ENCODE data around the gene METTL8. TPM values are rescaled to one million over a fixed set of nuclear protein-coding genes. Genes with fewer than 3 reads are reported as not detected.
"Not testable (repeated sequence)": the region's sequence is repeated elsewhere in the genome, so short reads cannot be mapped to it uniquely, and the experiment has no call there.

The METTL8 gene
- total RNA-seq, 2 donors from 2014 or later = 16.0 to 35.6 TPM

DNA sequence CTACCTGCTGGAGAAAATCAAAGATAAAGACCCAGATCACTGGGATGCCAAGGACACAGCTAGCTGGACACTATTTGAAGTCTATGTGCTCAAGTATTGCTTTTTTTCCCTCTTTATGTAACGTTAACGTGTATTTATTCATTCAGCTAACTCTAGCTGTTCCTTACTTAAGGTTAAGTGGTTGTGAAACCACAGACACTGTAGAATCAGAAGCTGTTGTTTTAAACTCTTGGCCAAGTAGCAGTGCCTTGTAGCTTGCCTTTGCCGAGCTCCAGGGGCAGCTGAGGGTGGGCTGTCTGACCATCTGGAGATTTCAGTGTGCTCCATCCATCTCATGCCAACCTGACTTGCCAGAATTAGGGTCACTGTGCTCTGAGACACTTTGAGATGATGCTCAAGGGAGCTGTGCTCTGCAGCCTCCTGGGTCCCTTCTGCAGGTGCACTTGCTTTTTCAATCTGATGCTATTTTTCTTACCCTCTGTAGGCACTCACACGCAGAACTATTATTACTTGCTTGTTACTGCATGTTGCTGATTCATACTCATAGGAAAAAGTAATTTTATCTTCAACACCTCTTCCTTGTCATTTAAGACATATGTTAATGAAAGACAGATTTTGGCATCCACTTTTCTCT is 116.2 kb downstream of the METTL8 start:
- peaks cover 22 to 44% of the 10 kb centered on the region in 2 donors for H3K4me1 Mint-ChIP-seq (ENCODE audit: low read depth in 2 of 2)
- no peaks in the 10 kb centered on the region for H3K9me3 Mint-ChIP-seq
- H3K27me3 Mint-ChIP-seq = no peaks in the 10 kb centered on the region
- ATAC-seq = peak; percentile 38 to 63
- peak overlapping the region; percentile 87 for H3K4me3 Mint-ChIP-seq
- peak overlapping the region; percentile 85 to 87 for H3K27ac Mint-ChIP-seq
- DNase-seq (ENCODE audit: low spot score) = no peak
- H3K36me3 Mint-ChIP-seq = no peaks in the 10 kb centered on the region

DNA sequence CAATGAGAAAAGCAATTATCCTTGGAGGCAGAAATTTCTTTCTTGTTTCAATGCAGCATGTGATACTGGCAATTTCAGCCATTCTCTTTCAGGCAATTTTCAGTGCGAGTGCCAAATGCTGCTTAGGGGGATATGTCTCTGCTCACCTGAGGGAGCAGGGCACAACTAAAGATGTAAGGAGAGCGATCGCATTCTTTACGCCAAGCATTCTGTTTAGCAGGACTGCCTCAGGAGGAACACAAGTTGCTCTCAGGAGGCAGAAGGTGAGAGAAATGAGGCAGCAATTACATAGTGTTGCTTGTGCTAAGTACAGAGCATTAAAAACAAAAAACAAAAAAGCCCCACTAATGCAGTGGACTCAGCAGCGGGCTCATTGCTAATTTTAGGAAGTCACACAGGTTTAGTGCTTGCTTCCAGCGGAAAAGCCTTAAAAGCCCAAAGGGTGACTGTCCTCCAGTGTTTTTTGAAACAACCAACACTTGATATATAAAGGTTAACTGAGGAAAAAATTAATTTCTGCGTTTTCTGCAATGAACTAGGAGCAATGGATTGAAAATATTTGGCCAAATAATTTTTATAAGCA is 116.9 kb downstream of the METTL8 start:
- Mint-ChIP-seq H3K4me3 (no peak overlapping the region), H3K4me1 (ENCODE audit: low read depth in 2 of 2) (peaks cover 22 to 44% of the 10 kb centered on the region in 2 donors)
- no peak for DNase-seq (ENCODE audit: low spot score)

DNA sequence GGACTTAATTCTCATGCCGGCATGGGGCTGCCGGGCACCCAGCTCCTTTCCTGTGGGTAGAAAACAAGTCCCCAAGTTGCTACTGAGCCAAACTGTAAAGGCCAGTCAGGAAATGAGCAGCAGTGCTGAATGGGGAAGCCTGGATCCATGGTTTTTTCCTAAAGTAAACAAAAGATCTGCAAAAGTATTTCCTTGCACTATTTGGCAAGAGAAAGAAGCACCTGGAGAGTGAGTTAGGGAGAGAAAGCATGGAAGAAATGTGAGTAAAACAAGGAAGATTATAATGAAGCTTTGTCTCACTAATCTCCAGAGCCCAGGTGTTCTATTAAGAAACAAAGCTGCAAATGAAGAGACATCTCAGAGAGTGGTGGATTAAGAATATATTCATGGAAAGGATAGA is 117.6 kb downstream of the METTL8 start:
- Mint-ChIP-seq H3K27me3 (no peaks in the 10 kb centered on the region), H3K4me3 (no peak overlapping the region), H3K36me3 (peaks cover 9% of the 10 kb centered on the region), H3K9me3 (peaks cover 7% of the 10 kb centered on the region), H3K27ac (no peak overlapping the region), H3K4me1 (ENCODE audit: low read depth in 2 of 2) (peaks cover 21 to 42% of the 10 kb centered on the region in 2 donors)
- no peak for DNase-seq (ENCODE audit: low spot score)
- ATAC-seq = no peak

More for the DNA sequence above, 116.9 kb downstream of the METTL8 start:
- Mint-ChIP-seq H3K9me3 (peaks cover 2% of the 10 kb centered on the region), H3K36me3 (peaks cover 2% of the 10 kb centered on the region), H3K27me3 (no peaks in the 10 kb centered on the region), H3K27ac (no peak overlapping the region)
- no peak for ATAC-seq

DNA sequence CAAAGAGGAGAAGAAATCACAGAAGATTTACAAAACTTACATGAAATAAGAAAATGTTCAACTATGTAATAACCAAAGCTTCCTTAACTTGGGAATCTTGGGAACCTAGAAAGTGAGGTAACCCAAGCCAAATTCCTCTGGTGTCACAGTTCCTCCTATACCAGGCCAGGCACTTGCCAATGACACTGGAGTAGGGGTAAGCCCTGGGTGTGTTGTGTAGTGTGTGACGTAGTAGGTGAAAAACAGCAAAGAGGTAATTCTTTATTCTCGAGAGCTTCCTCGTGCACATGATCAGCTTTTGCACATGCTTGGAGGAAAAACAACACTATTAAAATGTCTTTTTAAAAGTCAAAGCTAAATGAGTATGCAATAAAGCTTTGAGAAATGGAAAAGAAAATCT is 118.0 kb downstream of the METTL8 start:
- H3K27me3 Mint-ChIP-seq = no peaks in the 10 kb centered on the region
- no peak overlapping the region for H3K4me3 Mint-ChIP-seq
- ATAC-seq = no peak
- H3K4me1 Mint-ChIP-seq (ENCODE audit: low read depth in 2 of 2) = peaks cover 17 to 37% of the 10 kb centered on the region in 2 donors
- H3K9me3 Mint-ChIP-seq = peaks cover 10% of the 10 kb centered on the region
- DNase-seq (ENCODE audit: low spot score) = no peak
- H3K27ac Mint-ChIP-seq = no peak overlapping the region
- peaks cover 13% of the 10 kb centered on the region for H3K36me3 Mint-ChIP-seq

DNA sequence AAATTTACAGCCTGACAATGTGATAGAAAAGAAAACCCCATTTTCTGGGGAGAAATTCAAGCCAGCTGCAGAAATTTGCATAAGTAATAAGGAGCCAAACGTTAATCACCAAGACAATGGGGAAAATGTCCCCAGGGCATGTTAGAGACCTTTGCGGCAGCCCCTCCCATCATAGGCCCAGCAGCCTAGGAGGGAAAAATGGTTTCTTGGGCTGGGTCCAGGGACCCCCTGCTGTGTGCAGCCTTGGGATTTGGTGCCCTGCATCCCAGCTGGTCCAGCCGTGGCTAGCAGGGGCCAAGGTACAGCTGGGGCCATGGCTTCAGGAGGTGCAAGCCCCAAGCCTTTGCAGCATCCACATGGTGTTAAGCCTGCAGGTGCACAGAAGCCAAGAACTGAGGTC is 121.6 kb downstream of the METTL8 start:
- H3K27ac Mint-ChIP-seq; ATAC-seq; DNase-seq (ENCODE audit: low spot score); H3K4me3 Mint-ChIP-seq; H3K27me3 Mint-ChIP-seq; H3K4me1 Mint-ChIP-seq (ENCODE audit: low read depth in 2 of 2): not testable (repeated sequence)
- H3K9me3 Mint-ChIP-seq = peaks cover 11% of the 10 kb centered on the region
- peaks cover 15% of the 10 kb centered on the region for H3K36me3 Mint-ChIP-seq

DNA sequence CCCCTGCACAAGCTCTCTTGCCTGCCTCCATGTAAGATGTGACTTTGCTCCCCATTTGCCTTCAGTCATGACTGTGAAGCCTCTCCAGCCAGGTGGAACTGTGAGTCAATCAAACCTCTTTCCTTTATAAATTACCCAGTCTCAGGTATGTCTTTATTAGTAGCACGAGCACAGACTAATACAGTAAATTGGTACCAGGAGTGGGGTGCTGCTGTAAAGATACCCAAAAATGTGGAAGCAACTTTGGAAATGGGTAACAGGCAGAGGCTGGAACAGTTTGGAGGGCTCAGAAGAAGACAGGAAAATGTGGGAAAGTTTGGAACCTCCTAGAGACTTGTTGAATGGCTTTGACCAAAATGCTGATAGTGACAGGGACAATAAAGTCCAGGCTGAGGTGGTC is 122.2 kb downstream of the METTL8 start:
- not testable (repeated sequence) for DNase-seq (ENCODE audit: low spot score); H3K27ac Mint-ChIP-seq; H3K27me3 Mint-ChIP-seq; H3K4me3 Mint-ChIP-seq; ATAC-seq; H3K4me1 Mint-ChIP-seq (ENCODE audit: low read depth in 2 of 2)
- Mint-ChIP-seq H3K9me3 (peaks cover 11% of the 10 kb centered on the region), H3K36me3 (peaks cover 15% of the 10 kb centered on the region)

DNA sequence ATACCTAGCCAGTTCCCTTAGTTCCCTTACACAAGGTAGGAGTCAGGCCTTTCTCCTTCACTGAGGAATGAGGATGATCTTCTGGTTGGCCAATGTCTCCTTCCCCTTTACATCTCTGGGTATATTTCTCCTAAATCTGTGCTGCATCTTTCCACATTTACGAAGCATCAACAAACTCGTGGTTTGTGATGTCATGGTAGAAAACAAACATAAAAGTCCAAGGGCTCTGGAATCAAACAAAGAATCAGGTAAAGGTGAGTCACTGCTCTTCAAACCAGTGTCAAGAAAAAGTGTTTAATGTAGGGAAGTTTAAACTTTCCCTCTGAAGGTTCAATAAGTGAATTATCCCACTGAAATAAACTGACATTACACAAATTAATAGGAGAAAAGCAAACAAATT is 122.9 kb downstream of the METTL8 start:
- Mint-ChIP-seq H3K4me1 (ENCODE audit: low read depth in 2 of 2) (no peaks in the 10 kb centered on the region), H3K4me3 (no peak overlapping the region), H3K9me3 (peaks cover 11% of the 10 kb centered on the region), H3K27me3 (no peaks in the 10 kb centered on the region), H3K36me3 (peaks cover 15% of the 10 kb centered on the region), H3K27ac (no peak overlapping the region)
- DNase-seq (ENCODE audit: low spot score) (no peak), ATAC-seq (no peak)

DNA sequence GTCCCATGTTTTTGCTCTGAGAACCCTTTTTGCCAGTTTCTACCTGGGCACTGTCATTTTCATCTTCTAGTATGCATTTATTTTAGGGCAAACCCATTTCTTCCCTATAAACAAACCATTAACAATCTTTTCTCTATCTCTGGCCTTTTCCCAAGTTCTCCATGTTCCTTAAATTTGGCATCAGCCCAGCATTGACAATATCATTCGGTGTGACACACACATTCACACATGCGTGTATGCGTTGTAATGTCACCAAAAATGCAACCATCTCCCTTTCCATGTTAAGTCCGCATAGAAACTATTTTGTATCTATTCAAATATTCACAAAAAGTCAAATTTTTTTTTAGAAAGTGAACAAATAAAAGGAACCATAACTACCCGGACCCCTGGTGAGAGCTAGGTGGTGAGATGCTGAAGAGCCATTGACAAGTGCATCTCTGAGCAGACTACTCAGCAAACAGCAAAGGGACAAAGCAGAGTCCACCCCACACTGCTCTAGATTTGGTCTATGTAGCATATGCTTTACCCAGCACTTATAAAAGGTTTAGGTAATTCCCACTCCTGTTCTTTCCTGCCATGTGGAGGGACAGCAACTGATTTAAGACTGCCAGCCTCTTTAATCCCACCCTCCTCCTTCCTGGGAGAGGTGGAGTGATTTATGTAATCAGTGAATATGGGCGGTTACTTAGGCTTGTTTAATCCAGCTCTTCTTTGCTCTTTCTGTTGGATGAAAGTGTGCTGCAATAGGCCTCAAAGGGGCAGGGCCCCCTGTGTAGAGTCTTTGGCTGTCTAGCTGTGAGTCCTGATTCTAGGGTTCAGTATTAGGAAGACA is 124.1 kb downstream of the METTL8 start:
- Mint-ChIP-seq H3K27me3 (no peaks in the 10 kb centered on the region), H3K4me3 (no peak overlapping the region), H3K36me3 (peaks cover 15% of the 10 kb centered on the region), H3K27ac (no peak overlapping the region), H3K9me3 (peaks cover 11% of the 10 kb centered on the region), H3K4me1 (ENCODE audit: low read depth in 2 of 2) (no peaks in the 10 kb centered on the region)
- ATAC-seq (no peak), DNase-seq (ENCODE audit: low spot score) (no peak)

DNA sequence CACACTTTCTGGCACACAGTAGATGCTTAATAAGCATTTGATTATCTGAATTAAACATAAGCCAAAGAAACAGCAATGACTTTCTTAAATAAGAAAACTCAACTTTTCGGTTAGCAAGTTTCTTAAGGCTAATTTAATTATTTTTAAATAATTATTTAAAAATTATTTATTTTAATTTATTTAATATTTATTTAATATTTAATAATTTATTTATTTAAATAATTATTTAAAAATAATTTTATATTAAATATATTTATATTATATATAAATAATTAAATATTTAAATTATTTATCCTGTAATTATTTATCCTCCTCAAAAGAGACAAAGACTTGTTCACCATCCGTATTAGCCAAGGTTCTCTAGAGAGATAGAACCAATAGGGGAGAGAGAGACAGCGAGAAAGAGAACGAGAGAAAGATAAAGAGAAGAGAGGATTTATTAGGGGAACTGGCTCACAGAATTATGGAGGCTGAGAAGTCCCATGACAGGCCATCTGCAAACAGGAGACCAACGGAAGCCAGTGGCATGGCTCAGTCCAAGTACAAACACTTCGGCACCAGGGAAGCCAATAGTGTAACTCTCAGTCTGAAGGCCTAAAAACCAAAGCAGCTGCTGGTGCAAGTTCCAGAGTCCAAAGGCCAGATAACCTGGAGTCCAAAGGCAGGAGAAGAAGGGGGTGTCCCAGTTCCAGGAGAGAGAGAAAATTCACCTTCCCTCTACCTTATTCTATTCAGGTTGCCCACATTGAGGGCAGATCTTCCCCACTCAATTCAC is 125.3 kb downstream of the METTL8 start:
- H3K27ac Mint-ChIP-seq = no peak overlapping the region
- H3K36me3 Mint-ChIP-seq = peaks cover 15% of the 10 kb centered on the region
- ATAC-seq = no peak
- DNase-seq (ENCODE audit: low spot score) = no peak
- no peaks in the 10 kb centered on the region for H3K4me1 Mint-ChIP-seq (ENCODE audit: low read depth in 2 of 2)
- no peak overlapping the region for H3K4me3 Mint-ChIP-seq
- peaks cover 0 to 3% of the 10 kb centered on the region in 2 donors for H3K27me3 Mint-ChIP-seq
- peaks cover 11% of the 10 kb centered on the region for H3K9me3 Mint-ChIP-seq

DNA sequence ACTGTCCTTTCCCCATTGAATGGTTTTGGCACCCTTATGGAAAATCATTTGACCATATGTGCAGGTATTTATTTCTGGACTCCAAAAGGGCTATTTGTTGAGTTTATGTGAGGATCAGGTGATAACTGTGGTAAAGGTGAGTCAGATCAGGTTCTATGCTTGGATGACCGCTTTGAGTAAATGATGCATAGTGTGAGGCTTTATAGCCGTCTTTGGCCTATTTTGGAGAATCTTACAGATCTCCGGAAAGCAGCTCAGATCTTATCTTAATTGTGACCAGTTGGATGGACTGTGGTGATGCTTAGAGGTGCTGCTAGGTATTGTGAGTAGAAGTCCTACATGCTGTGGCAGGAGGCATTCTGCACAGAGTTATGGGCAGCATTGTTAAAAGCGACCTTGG is 126.2 kb downstream of the METTL8 start:
- peaks cover 11% of the 10 kb centered on the region for H3K9me3 Mint-ChIP-seq
- H3K36me3 Mint-ChIP-seq = peaks cover 15% of the 10 kb centered on the region
- DNase-seq (ENCODE audit: low spot score) (no peak), ATAC-seq (no peak)
- peaks cover 0 to 3% of the 10 kb centered on the region in 2 donors for H3K27me3 Mint-ChIP-seq
- no peak overlapping the region for H3K27ac Mint-ChIP-seq
- H3K4me1 Mint-ChIP-seq (ENCODE audit: low read depth in 2 of 2) = no peaks in the 10 kb centered on the region
- no peak overlapping the region for H3K4me3 Mint-ChIP-seq

DNA sequence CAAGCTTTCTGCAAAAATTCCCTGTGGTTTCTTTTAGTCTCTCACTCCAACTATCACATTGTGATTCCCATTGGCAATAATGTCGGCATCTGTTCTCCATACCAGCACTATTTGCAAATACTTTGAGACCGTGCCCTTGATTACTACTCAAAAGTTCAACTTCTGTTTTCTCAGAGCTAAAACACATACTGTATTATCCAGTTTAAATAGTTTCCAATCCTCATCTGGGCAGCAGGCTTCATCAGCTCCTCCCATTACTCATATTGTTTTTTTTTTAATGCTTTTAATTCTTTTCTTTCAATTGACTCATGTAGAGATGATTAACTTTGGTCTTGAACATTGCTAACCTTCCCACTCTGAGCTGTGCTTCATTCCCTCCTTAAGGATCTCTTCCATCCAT is 135.8 kb downstream of the METTL8 start:
- no peak overlapping the region for H3K27ac Mint-ChIP-seq
- H3K9me3 Mint-ChIP-seq = no peaks in the 10 kb centered on the region
- no peak overlapping the region for H3K4me3 Mint-ChIP-seq
- ATAC-seq (no peak), DNase-seq (ENCODE audit: low spot score) (no peak)
- peaks cover 0 to 6% of the 10 kb centered on the region in 2 donors for H3K27me3 Mint-ChIP-seq
- no peaks in the 10 kb centered on the region for H3K4me1 Mint-ChIP-seq (ENCODE audit: low read depth in 2 of 2)
- H3K36me3 Mint-ChIP-seq = no peaks in the 10 kb centered on the region

DNA sequence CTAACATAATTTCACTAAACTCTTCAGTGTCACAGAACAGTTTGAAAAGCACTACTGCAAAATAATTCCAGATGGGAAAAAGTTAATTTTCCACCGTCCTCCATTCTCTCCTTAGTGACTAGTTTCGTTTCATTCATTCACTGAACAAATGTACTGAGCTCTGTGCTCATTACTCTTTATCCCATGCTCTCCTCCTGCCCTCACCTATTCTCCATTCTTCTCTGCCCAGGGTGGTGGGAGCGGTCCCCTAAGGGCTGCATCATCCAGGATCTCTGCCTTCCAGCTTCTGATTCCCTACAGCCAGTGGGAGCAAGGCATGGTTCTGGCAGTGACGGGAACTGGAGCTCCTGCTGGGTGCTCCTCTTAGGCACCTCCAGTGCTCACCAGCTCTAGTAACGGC is 139.2 kb downstream of the METTL8 start:
- H3K4me3 Mint-ChIP-seq = no peak overlapping the region
- DNase-seq (ENCODE audit: low spot score) (no peak), ATAC-seq (no peak)
- H3K36me3 Mint-ChIP-seq = no peaks in the 10 kb centered on the region
- H3K9me3 Mint-ChIP-seq = no peaks in the 10 kb centered on the region
- H3K27me3 Mint-ChIP-seq = peaks cover 6% of the 10 kb centered on the region in 2 donors
- no peaks in the 10 kb centered on the region for H3K4me1 Mint-ChIP-seq (ENCODE audit: low read depth in 2 of 2)
- H3K27ac Mint-ChIP-seq = no peak overlapping the region

DNA sequence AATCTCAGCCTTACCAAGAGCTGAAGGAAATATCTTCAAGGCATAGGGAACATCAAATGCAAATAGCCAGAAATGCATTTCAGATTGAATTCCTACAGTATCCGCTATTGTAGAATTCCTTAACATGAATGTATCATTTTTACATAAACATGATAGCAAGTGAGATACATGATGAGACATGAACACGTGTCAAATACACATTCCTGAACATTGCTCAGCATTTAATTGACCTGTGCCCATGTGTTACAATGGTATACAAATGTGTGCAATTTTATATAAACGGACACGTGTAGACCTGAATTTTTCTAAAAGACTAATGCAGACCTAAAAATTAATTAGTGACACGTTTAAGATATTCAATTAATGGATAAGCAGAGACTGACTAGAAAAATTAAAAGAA is 140.1 kb downstream of the METTL8 start:
- Mint-ChIP-seq H3K27me3 (peaks cover 6 to 9% of the 10 kb centered on the region in 2 donors), H3K4me3 (no peak overlapping the region), H3K27ac (no peak overlapping the region), H3K4me1 (ENCODE audit: low read depth in 2 of 2) (no peaks in the 10 kb centered on the region), H3K36me3 (no peaks in the 10 kb centered on the region), H3K9me3 (no peaks in the 10 kb centered on the region)
- no peak for DNase-seq (ENCODE audit: low spot score)
- ATAC-seq = no peak
